RCC 7860 (cell line): ENCODE data around the gene EPHB3.

Source experiments
- DNase-seq: peaks from one replicate; pipeline ENCODE4 v3.0.0-alpha.2; 2015; ENCODE audit warnings: low spot score
- FAIRE-seq: peaks from 2 replicates; lab custom pipeline; 2012; peaks lifted over from hg19 to GRCh38; lab: Jason Lieb, UNC

The EPHB3 gene

GRCh38 chr3:184561061-184561912 lies at the start of gene EPHB3:
Gene EPHB3, plus strand, starts transcription at chr3:184561785. Its CDS starts 451 bp downstream, at chr3:184562236.
- no peak for FAIRE-seq
- DNase-seq = peak; percentile 60

- no peak for FAIRE-seq
- no peak for DNase-seq
These were observed 49.0 kb upstream of the EPHB3 start for GRCh38 chr3:184512621-184513020.

- DNase-seq (peak; percentile 33), FAIRE-seq (no peak)
These were observed 48.1 kb upstream of the EPHB3 start for GRCh38 chr3:184513276-184514170.

GRCh38 chr3:184514171-184514490 lies 47.5 kb upstream of the EPHB3 start:
- FAIRE-seq = no peak
- DNase-seq = no peak

GRCh38 chr3:184523825-184524615 lies 37.6 kb upstream of the EPHB3 start:
- DNase-seq (no peak), FAIRE-seq (no peak)

- FAIRE-seq (no peak), DNase-seq (no peak)
These were observed 36.6 kb upstream of the EPHB3 start for GRCh38 chr3:184524981-184525336.

- FAIRE-seq = no peak
- no peak for DNase-seq
These were observed 36.1 kb upstream of the EPHB3 start for GRCh38 chr3:184525337-184526087.

- no peak for FAIRE-seq
- DNase-seq = no peak
These were observed 35.5 kb upstream of the EPHB3 start for GRCh38 chr3:184526088-184526433.

GRCh38 chr3:184531626-184532280 lies 29.8 kb upstream of the EPHB3 start:
- FAIRE-seq = no peak

GRCh38 chr3:184532940-184533732 lies 28.4 kb upstream of the EPHB3 start:
- no peak for FAIRE-seq

More at GRCh38 chr3:184531626-184532280, 29.8 kb upstream of the EPHB3 start:
- DNase-seq = no peak

GRCh38 chr3:184537885-184538665 lies 23.5 kb upstream of the EPHB3 start:
- DNase-seq (no peak), FAIRE-seq (no peak)

More at GRCh38 chr3:184532940-184533732, 28.4 kb upstream of the EPHB3 start:
- no peak for DNase-seq

- DNase-seq (no peak), FAIRE-seq (no peak)
These were observed 22.7 kb upstream of the EPHB3 start for GRCh38 chr3:184538666-184539431.

GRCh38 chr3:184539801-184540435 lies 21.7 kb upstream of the EPHB3 start:
- FAIRE-seq (no peak), DNase-seq (no peak)

GRCh38 chr3:184540777-184541681 lies 20.6 kb upstream of the EPHB3 start:
- DNase-seq = no peak
- no peak for FAIRE-seq

- DNase-seq (no peak), FAIRE-seq (no peak)
These were observed 19.6 kb upstream of the EPHB3 start for GRCh38 chr3:184541886-184542562.

GRCh38 chr3:184542577-184542976 lies 19.0 kb upstream of the EPHB3 start:
- FAIRE-seq (no peak), DNase-seq (no peak)
